Mesothelial cell of epicardium (in vitro differentiated cells): ENCODE data around the gene GAGE1. TPM values are rescaled to one million over a fixed set of nuclear protein-coding genes. Genes with fewer than 3 reads are reported as not detected.
A peak's percentile ranks its signal among the peaks of the same experiment; 100 is the strongest.
"Not testable (repeated sequence)": the region's sequence is repeated elsewhere in the genome, so short reads cannot be mapped to it uniquely, and the experiment has no call there.

ENCODE experiments used
- DNase-seq, 2 experiments: peaks; one replicate each; pipeline ENCODE4 v3.0.0; 2021; ENCODE audit warnings: low spot score in 2 of 2; ENCODE audit not compliant: unreplicated experiment in 2 of 2
- H3K27ac Mint-ChIP-seq: 2 replicates; pipeline ENCODE4 v1.8.0; 2021; ENCODE audit warnings: mixed read lengths
- H3K27me3 Mint-ChIP-seq: 2 replicates; pipeline ENCODE4 v1.8.0; 2021; ENCODE audit warnings: low read depth, mixed read lengths
- H3K36me3 Mint-ChIP-seq: 2 replicates; pipeline ENCODE4 v1.8.0; 2021; ENCODE audit warnings: mixed read lengths
- H3K4me1 Mint-ChIP-seq: 2 replicates; pipeline ENCODE4 v1.8.0; 2021; ENCODE audit warnings: mixed read lengths
- H3K4me3 Mint-ChIP-seq: 2 replicates; pipeline ENCODE4 v1.8.0; 2021; ENCODE audit warnings: mild to moderate bottlenecking, moderate library complexity, mixed read lengths
- H3K9me3 Mint-ChIP-seq: 2 replicates; pipeline ENCODE4 v1.8.0; 2021; ENCODE audit warnings: mixed read lengths
- total RNA-seq: library from RNA; stranded (reverse); gene quantifications from 3 replicates; pipeline ENCODE4 v1.2.1, GENCODE V29; 2021

The GAGE1 gene, protein sequence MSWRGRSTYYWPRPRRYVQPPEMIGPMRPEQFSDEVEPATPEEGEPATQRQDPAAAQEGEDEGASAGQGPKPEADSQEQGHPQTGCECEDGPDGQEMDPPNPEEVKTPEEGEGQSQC
- not detected in 3 replicates for total RNA-seq

DNA sequence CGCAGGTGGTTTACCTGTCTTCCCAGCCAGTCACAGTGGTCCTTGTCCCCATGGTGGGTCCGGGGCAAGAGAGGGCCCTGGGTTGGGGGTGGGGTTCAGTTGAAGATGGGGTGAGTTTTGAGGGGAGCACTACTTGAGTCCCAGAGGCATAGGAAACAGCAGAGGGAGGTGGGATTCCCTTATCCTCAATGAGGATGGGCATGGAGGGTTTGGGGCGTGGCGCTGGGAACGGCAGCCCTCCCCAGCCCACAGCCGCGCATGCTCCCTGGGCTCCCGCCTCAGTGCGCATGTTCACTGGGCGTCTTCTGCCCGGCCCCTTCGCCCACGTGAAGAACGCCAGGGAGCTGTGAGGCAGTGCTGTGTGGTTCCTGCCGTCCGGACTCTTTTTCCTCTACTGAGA lies at the start of gene GAGE1:
TSS of gene GAGE1 (plus strand) at position 301 of the 400 bp plus-strand sequence. CDS start 1,155 bp downstream, outside the sequence.
- H3K4me1 Mint-ChIP-seq, H3K36me3 Mint-ChIP-seq, H3K9me3 Mint-ChIP-seq, H3K27me3 Mint-ChIP-seq, H3K27ac Mint-ChIP-seq, DNase-seq, H3K4me3 Mint-ChIP-seq: not testable (repeated sequence)

DNA sequence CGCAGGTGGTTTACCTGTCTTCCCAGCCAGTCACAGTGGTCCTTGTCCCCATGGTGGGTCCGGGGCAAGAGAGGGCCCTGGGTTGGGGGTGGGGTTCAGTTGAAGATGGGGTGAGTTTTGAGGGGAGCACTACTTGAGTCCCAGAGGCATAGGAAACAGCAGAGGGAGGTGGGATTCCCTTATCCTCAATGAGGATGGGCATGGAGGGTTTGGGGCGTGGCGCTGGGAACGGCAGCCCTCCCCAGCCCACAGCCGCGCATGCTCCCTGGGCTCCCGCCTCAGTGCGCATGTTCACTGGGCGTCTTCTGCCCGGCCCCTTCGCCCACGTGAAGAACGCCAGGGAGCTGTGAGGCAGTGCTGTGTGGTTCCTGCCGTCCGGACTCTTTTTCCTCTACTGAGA lies 47.8 kb upstream of the GAGE1 start, which contains the start of gene GAGE12E:
TSS of gene GAGE12E (plus strand) at position 301 of the 400 bp plus-strand sequence. CDS start 1,155 bp downstream, outside the sequence.
- H3K9me3 Mint-ChIP-seq, H3K4me3 Mint-ChIP-seq, DNase-seq, H3K36me3 Mint-ChIP-seq, H3K4me1 Mint-ChIP-seq, H3K27me3 Mint-ChIP-seq, H3K27ac Mint-ChIP-seq: not testable (repeated sequence)

DNA sequence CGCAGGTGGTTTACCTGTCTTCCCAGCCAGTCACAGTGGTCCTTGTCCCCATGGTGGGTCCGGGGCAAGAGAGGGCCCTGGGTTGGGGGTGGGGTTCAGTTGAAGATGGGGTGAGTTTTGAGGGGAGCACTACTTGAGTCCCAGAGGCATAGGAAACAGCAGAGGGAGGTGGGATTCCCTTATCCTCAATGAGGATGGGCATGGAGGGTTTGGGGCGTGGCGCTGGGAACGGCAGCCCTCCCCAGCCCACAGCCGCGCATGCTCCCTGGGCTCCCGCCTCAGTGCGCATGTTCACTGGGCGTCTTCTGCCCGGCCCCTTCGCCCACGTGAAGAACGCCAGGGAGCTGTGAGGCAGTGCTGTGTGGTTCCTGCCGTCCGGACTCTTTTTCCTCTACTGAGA lies 38.3 kb upstream of the GAGE1 start, which contains the start of gene GAGE12F:
TSS of gene GAGE12F (plus strand) at position 301 of the 400 bp plus-strand sequence. CDS start 1,155 bp downstream, outside the sequence.
- not testable (repeated sequence) for DNase-seq, H3K27ac Mint-ChIP-seq, H3K36me3 Mint-ChIP-seq, H3K4me3 Mint-ChIP-seq, H3K9me3 Mint-ChIP-seq, H3K4me1 Mint-ChIP-seq, H3K27me3 Mint-ChIP-seq

DNA sequence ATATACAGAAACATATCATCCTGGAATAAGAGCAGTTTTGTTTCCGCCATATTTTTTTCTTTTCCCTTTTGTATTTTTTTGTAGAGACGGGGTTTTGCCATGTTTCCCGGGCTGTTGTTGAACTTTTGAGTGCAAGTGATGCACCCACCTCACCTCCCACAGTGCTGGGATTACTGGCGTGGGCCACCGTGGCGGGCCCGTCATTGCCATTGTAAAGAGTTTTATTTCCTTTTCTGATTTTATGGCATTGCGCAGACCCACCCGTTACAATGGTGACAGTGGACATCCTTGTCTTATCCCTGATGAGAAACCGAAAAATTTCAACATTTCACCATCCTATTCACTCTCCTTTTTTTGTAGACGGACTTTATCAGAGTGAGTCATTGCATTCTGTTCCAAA lies 30.1 kb upstream of the GAGE1 start:
- not testable (repeated sequence) for H3K9me3 Mint-ChIP-seq, H3K4me1 Mint-ChIP-seq

DNA sequence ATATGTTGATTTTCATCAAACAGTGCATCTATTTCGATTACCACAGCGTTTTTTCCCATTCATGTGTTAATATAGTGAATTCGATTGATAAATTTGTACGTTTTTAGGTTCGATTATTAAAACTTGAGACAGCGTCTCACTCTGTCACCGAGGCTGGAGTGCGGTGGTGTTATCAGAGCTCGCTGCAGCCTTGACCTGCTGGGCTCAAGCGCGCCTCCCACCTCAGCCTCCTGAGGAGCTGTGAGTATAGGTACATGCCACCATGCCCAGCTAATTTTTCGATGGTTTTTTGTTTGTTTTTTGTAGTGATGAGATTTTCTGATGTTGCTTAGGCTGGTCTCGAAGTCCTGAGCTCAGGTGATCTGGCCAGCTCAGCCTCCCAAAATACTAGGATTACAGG lies 29.7 kb upstream of the GAGE1 start:
- not testable (repeated sequence) for H3K4me1 Mint-ChIP-seq, H3K36me3 Mint-ChIP-seq, H3K9me3 Mint-ChIP-seq, H3K27ac Mint-ChIP-seq, DNase-seq, H3K4me3 Mint-ChIP-seq, H3K27me3 Mint-ChIP-seq

More for the DNA sequence above, 30.1 kb upstream of the GAGE1 start:
- not testable (repeated sequence) for DNase-seq, H3K27ac Mint-ChIP-seq, H3K4me3 Mint-ChIP-seq, H3K36me3 Mint-ChIP-seq, H3K27me3 Mint-ChIP-seq

DNA sequence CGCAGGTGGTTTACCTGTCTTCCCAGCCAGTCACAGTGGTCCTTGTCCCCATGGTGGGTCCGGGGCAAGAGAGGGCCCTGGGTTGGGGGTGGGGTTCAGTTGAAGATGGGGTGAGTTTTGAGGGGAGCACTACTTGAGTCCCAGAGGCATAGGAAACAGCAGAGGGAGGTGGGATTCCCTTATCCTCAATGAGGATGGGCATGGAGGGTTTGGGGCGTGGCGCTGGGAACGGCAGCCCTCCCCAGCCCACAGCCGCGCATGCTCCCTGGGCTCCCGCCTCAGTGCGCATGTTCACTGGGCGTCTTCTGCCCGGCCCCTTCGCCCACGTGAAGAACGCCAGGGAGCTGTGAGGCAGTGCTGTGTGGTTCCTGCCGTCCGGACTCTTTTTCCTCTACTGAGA lies 28.7 kb upstream of the GAGE1 start, which contains the start of gene GAGE12G:
TSS of gene GAGE12G (plus strand) at position 301 of the 400 bp plus-strand sequence. CDS start 1,155 bp downstream, outside the sequence.
- not testable (repeated sequence) for H3K27ac Mint-ChIP-seq, H3K4me3 Mint-ChIP-seq, H3K27me3 Mint-ChIP-seq, DNase-seq, H3K4me1 Mint-ChIP-seq, H3K36me3 Mint-ChIP-seq, H3K9me3 Mint-ChIP-seq

DNA sequence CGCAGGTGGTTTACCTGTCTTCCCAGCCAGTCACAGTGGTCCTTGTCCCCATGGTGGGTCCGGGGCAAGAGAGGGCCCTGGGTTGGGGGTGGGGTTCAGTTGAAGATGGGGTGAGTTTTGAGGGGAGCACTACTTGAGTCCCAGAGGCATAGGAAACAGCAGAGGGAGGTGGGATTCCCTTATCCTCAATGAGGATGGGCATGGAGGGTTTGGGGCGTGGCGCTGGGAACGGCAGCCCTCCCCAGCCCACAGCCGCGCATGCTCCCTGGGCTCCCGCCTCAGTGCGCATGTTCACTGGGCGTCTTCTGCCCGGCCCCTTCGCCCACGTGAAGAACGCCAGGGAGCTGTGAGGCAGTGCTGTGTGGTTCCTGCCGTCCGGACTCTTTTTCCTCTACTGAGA lies 19.2 kb upstream of the GAGE1 start, which contains the start of gene GAGE12H:
TSS of gene GAGE12H (plus strand) at position 301 of the 400 bp plus-strand sequence. CDS start 1,155 bp downstream, outside the sequence.
- H3K4me1 Mint-ChIP-seq, H3K36me3 Mint-ChIP-seq, H3K27me3 Mint-ChIP-seq, H3K27ac Mint-ChIP-seq, H3K9me3 Mint-ChIP-seq, H3K4me3 Mint-ChIP-seq, DNase-seq: not testable (repeated sequence)

DNA sequence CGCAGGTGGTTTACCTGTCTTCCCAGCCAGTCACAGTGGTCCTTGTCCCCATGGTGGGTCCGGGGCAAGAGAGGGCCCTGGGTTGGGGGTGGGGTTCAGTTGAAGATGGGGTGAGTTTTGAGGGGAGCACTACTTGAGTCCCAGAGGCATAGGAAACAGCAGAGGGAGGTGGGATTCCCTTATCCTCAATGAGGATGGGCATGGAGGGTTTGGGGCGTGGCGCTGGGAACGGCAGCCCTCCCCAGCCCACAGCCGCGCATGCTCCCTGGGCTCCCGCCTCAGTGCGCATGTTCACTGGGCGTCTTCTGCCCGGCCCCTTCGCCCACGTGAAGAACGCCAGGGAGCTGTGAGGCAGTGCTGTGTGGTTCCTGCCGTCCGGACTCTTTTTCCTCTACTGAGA lies 9.6 kb upstream of the GAGE1 start, which contains the start of gene GAGE2A:
TSS of gene GAGE2A (plus strand) at position 301 of the 400 bp plus-strand sequence. CDS start 1,155 bp downstream, outside the sequence.
- not testable (repeated sequence) for H3K27me3 Mint-ChIP-seq, H3K9me3 Mint-ChIP-seq, H3K4me1 Mint-ChIP-seq, H3K4me3 Mint-ChIP-seq, H3K36me3 Mint-ChIP-seq, DNase-seq, H3K27ac Mint-ChIP-seq

DNA sequence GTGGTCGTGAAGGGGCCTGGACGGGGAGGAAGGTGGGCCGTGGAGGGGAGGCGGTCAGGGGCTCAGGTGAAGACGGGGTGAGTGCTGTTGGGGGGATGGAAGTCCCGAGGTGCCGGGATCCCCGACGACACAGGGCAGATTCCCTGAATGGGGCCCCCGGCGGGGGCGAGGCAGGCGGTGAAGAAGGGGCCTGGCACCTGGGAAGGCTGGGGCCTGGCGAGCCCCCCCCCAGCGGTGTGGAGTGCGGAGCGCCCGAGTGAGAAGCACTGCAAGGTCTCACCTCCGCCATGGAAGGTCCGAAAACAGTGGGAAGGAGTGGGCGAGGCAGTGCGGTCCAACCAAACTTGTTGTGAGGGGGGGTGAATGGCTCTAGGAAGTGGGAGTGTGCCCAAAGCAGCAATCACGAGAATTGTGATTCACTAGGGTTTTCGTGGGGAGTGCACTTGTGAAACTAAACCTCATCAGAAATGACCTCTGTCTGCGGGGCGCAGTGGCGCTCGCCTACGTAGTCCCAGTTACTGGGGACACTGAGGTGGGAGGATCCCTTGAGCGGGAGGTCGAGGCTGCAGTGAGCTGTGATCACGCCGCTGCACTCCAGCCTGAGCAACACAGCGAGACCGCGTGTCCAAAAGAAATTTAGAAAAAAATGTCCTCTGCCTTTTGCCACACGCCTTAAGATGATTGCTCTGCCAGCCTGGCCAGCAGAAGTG lies 8.9 kb upstream of the GAGE1 start:
- H3K36me3 Mint-ChIP-seq, H3K4me1 Mint-ChIP-seq, H3K27me3 Mint-ChIP-seq, H3K27ac Mint-ChIP-seq, H3K4me3 Mint-ChIP-seq, H3K9me3 Mint-ChIP-seq: not testable (repeated sequence)
- peak; percentile 50 to 55 for DNase-seq

DNA sequence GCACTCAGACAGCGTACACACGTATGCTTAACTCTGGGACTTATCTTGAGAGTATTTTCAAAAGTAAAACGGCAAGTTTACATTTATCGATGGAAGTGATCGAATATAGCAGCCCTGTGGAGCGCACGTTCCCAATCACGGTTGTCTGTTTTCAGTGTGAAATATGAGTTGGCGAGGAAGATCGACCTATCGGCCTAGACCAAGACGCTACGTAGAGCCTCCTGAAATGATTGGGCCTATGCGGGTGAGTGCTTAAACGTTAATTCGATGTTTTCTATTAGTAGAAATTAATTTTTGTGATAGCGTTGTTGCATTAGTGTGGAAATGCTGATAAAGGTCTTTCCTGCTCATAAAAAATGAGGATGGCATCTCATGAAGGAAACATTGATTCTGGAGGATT lies 8.3 kb upstream of the GAGE1 start:
- not testable (repeated sequence) for H3K27ac Mint-ChIP-seq, H3K4me1 Mint-ChIP-seq, H3K36me3 Mint-ChIP-seq, H3K9me3 Mint-ChIP-seq, H3K4me3 Mint-ChIP-seq, H3K27me3 Mint-ChIP-seq, DNase-seq
